HG02943 (cell line): Measurements from ENCODE around the gene WBP4.
"Not testable (repeated sequence)": the region's sequence is repeated elsewhere in the genome, so short reads cannot be mapped to it uniquely, and the experiment has no call there.

Experiments
- ATAC-seq: cut with Tn5 transposase; IDR thresholded peaks from one replicate; pipeline ENCODE4 v1.9.1; 2021; ENCODE audit warnings: mild to moderate bottlenecking, low read depth, moderate library complexity; ENCODE audit not compliant: unreplicated experiment

Gene WBP4

DNA sequence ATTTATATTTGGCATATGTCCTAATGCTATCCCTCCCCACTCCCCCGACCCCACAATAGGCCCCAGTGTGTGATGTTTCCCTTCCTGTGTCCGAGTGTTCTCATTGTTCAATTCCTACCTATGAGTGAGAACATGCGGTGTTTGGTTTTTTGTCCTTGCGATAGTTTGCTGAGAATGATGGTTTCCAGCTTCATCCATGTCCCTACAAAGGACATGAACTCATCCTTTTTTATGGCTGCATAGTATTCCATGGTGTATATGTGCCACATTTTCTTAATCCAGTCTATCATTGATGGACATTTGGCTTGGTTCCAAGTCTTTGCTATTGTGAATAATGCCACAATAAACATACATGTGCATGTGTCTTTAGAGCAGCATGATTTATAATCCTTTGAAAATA is 18.9 kb upstream of the WBP4 start:
- ATAC-seq, result not testable (repeated sequence)

DNA sequence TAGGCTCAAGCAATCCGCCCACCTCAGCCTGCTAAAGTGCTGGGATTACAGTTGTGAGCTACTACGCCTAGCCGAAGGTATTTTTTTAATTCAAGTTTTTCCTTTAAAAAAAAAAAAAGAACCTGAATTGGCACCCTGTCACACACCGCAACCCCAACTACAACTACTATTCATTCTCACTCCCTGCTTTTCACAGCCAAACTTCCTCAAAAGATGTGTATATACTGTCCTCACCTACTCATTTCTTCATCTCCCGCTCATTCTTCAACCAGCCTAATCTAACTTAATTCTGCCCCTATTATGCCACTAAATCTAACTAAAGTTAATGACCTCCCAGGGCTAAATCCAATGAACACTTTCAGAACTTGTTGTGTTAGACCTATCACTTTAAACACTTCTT is 12.7 kb upstream of the WBP4 start:
- no peak for ATAC-seq

DNA sequence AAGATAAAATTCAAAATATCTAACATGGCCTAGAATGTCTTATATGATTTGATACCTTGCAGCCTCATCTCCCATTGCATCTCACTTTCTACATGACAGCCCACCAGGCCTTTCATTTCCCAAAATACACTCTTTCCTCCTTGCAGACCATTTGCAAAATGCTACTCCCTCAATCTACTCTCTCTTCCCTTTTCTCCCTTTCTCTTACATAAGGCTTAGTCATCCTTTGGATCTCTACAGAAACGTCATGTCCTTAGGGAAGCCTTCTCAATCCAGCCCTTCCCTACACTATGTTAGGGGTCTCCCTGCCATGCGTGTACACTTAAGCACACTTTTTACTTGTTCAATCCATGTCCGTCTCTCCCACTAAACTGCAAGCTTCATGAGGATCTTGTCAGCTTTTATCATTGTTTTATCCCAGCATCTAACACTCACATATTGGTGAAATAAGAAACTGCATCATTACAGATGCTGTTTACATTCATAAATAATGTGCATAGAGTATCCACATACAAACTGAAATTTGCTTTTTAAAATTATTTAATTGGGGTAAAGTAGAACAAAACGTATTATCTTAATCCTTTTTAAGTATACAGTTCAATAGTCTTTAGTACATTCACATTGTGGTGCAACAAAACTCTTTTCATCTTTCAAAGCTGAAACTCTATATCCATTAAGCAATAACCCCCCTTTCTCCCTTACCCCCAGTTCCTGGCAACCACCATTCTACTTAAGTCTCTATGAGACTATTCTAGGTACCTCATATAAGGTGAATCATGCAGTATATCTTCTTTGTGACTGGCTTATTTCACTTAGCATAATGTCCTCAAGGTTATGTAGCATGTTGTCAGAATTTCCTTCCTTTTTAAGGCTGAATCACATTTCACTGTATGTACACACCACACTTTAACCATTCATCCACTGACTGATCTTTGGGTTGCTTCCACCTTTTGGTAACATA is 11.5 kb upstream of the WBP4 start:
- ATAC-seq, result no peak

DNA sequence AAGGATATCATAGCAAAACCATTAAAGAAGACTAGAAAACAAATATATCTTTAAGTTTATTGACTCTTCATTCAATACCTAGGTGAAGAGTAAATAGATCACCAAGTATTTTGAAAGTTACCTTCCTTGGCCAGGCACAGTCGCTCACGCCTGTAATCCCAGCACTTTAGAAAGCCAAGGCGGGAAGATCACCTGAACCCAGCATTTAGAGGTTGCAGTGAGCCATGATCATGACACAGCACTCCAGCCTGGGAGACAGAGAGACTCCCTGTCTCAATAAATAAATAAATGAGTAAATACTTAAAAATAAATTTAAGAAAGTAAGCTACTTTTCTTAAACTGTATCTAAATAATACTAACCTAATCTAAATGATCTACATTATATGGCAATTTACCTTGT is 8.9 kb upstream of the WBP4 start:
- ATAC-seq, result no peak

DNA sequence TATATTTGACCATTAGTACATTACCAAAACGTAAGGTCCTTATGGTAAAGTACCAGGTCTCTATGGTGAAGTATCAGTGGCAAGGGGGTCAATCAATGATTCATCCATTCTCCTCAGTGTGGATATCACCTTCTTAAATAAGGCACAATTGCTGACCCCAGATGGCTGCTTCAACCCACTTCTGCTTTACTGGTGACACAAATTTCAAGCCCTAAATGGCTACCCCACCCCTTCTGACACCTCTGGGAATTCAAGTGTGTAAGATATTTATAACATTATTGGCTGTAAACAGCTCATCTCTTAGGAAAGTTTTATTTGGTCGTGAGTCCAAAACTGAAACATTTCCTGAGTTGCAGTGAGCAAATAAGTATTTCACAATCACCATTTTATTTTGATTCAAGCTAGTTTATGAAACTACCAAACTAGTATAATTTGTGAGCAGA is 7.9 kb upstream of the WBP4 start:
- peak; percentile 60 for ATAC-seq

DNA sequence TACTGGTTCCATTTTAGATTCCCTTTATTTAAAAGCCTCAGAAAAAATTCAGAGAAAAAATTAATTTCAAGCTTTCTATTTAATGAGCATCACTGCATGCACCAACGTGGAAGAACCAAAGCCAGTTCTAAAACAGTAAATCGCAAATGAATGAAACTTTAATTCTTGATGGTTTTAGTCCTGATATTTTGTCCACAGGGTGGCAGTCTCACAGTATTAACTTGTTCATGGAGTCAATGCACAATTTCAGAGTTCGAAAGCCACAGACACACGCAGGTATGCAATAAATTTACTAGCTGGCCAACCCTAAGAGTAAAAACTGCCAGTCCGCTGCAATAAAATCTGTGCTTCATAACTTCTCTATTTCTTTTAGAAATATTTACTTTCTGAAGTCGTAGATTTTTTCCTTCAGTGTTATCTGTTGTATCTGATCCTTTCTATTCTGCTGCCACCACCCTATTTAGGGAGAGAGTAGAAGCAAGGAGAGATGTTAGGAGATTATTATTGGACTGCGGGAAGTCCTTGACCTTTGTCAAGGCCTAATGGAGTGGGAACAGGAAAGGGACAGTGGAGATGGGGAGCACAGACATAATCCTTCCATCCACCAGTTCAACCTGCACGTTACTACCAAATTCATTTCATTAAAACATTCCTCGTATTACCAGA is 7.0 kb upstream of the WBP4 start:
- no peak for ATAC-seq

DNA sequence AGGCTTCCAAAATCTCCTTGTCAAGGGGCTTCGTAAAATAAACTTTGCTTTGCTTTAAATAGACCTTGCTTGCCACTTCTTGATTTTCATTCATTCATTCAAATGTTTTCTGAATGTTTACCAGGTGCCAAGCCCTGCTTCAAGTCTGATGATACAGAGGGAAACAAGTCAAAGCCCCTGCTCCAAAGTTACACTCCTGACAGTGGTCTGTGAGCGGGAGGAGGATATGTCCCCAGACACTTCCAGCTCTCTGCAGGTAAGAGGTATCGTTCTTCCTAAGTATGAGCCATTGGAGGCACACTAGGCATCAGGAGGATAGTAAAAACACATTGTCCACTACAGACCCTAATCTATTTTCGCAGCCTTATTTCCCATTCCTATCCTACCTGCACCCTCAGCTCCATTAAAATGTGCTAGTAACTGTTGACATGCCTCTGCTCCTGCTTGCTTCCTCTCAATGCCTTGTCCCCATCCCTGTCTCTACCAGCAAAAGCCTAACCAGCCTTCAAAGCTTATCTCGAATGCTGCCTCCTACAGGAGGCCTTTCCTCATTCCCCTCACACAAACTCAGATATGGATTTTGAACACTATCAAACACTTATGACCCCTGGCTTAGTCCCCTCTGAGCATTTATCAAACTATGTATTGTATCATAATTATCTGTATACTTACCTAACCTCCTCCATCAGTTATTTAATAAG is 6.2 kb upstream of the WBP4 start:
- no peak for ATAC-seq

DNA sequence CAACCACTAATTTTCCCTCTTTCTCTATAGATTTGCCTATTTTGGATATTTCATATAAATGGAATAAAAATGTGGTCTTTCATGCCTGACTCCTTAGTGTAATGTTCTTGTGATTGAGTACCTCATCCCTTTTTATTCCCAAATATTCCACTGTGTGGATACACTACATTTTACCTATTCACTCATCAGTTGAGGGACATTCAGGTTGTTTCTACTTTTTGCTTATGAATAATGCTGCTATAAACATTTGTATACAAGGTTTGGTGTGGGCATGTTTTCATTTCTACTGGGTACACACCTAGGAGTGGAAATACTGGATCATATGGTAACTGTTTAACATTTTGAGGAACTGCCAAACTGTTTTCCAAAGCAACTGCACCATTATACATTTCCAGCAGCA is 5.1 kb upstream of the WBP4 start:
- ATAC-seq, result no peak

DNA sequence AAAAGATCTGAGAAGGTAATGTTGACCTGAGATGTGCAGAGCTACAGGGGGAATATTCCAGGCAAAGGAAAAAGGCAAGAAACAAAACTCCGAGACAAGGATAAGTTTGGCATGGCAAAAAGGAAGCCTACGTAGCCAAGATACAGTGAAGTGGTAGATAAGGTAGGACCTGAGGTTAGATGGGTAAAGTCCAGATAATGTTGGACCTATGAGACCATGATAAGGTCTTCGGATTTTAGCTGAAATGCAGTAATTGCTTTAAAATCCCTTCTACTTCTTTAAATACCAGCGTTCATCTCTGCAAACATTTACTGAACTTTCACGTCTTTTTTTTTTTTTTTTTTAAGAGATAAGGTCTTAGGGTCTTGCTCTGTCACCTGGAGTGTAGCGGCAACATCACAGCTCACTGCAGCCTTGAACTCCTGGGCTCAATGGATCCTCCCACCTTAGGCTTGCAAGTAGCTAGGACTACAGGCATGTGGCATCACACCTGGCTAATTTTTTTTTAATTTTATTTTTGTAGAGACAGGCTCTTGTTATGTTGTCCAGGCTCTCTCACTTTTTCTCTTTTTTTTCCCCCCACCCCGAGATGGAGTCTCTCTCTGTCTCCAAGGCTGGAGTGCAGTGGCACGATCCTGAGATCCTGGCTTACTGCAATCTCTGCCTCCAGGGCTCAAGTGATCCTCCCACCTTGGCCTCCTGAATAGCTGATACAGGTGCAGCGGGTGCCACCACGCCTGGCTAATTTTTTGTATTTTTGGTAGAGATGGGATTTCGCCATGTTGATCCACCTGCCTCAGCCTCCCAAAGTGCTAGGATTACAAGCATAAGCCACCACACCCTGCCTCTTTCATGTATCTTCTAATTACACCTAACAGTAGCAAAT is 4.2 kb upstream of the WBP4 start:
- ATAC-seq, result no peak

DNA sequence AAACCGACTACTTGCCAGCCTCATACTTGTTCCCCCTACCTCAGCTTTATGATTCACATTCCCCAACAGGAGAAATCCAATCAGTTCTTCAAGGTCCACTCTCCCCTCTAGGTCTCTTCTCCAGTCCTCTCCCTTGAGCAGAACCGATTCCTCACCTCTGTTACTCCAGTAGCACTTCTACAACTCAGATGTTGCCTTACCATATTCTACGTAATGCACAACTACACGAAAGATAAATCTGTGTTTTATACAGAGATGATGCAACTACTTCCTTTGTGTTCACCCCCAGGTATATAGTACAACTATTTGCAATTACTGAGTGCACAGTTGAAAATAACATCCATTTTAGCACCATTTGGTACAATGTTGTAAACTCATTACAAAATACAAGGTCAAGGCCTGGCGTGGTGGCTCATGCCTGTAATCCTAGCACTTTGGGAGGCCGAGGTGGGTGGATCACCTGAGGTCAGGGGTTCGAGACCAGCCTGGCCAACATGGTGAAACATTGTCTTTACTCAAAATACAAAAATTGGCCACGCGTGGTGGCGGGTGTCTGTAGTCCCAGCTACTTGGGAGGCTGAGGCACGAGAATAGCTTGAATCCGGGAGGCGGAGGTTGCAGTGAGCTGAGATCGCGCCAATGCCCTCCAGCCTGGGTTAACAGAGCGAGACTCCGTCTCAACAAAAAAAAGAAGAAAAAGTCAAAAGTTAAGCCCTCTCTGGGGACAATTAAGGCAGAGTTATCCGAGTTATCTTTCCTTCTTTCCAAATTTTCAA is 2.8 kb upstream of the WBP4 start:
- ATAC-seq, result no peak

DNA sequence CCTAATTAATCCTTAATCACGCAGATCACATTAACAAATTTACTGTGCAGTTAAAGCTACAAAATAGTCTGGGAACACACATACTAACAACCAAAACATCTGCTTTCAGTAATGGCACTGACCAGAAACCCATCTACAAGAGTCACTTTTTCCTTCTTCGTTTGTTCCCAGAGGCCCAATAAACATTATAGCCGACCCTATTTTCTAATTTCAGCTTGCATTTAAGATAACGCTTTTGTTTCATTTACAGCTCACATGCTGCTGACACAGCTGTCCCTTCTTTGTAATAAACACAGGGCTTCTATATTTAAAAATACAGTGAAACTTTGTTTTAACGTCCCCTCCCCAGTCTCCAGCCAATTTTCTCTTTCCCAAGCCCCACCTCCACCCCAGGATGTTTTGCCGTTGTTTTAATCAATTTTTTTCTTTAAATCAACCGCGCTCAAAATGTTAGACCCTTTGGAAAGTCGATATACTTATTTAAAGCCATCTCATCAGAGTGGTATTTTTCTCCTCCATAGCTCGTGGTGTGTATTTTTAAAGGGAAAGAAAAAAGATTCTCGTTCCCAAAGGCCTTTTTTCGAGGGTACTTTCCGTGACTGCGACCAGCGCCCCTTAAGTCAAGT is 1.7 kb upstream of the WBP4 start:
- no peak for ATAC-seq

DNA sequence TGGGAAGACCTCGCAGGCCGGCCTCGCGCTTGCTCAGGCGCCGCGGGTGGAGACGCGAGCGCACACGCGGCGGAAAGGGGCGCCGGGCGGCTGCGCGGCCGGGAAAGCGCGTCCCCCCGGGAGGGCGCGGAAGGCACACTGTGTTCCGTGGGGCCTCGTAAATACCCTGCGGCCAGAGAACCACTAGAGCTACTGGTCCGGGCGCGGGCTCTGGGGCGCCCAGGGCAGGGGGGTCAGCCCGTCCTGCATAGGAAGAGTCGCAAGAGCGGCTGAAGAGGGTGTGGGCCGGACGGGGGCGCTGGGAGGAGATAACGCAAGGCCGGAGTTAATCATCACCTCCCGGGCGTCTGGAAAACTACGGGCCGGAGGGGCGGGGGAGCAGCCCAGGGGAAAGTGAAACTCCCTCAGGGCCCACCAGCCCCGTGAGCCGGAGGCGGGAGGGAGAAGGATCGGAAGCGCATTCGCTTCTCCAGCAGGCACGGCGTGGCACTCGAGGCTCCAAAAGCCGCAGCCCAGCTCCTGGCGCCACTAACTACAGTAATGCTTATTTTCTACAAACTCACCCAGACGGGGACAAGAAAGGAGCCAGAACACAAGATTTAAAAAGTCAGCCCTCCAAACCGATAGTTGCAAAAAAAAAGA is 1.1 kb upstream of the WBP4 start:
- peak; percentile 41 for ATAC-seq

DNA sequence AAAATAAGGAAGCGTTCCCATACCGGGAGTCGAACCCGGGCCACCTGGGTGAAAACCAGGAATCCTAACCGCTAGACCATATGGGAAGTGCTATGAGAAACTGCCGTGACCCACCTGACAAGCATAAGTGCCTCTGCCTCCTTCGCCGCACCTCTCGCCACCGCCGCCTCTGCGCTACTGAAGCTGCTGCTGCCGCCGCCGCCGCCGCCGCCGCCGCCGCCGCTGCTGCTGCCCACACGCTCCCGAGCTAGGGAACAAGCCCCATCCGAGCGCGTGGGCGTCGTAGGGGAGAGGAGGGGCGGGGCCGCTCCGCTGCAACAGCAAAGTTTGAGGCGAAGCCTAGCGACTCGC is 610 bp upstream of the WBP4 start:
- ATAC-seq, result peak; percentile 29

DNA sequence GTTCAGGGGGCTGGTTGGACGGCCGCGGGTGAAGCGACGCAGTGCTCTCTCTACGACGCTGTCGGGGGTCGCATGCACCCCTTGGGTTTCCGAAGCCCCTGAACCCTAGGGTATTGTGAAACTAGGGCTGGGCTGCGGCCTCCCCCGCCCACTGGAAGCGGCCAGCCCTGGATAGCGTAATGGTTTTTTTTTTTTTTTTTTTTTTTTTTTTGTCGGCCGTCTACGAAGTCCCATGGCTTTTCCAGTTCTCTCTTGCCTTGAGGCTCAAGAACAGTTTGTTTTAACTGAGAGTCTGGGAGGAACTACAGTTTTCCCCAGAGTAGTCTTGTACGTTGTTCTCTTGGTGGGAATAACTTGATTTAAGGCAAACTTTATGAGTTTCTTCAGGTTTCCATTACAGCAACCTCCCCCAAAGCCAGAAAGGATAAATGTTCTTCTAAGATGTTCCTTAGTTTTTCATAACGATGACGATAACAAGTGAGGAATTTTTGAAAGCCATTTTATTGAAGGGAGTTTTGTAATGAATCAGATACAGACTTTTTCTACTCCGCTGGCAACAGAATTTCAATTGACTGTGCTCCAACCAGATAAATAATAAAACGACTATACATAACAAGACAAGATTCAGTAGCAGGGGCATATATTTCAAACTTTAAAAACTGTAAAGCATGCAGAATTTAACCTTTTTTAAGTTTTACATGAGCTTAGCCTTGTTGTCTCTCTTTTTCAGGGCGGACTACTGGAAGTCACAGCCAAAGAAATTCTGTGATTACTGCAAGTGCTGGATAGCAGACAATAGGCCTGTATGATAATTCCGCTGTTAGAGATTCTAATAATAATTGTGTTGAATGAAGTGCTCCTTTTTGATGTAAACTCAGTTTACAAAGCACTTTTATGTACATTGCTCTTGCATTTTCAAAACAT is 867 bp downstream of the WBP4 start:
- ATAC-seq, result peak; percentile 22

DNA sequence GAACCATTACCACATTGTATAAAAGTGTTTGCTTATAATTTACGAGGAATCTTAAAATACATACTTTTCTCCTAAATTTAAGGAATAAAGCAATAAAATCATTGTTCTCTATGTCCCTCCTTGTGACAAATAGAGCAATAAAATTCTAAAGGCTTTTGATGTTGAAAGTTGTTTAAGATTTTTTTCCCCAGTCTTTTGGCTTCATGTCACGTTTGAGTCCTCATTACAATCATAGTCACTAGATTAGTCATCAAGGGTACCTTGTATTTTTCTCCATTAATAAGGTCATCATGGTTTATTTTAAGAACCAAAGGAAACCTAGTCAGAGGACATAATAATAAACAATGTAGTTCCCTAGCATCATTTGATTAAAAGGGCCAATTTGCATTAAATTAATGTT is 3.2 kb downstream of the WBP4 start:
- ATAC-seq, result no peak

DNA sequence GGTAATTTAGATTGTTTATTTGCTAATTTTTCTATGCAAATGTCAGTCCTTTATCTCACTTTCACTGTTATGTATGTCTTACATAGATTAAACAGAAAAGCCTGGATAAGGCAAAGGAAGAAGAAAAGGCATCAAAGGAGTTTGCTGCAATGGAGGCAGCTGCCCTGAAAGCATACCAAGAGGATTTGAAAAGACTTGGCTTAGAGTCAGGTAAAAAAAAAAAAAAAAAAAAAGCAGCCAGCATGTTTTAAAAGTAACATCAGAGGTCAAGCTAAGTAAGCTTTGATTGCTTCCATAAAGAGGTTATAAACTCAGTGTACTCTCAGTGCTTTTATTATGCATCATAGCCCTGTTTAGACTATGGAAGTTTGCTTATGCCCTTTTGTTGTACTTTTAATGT is 3.8 kb downstream of the WBP4 start:
- ATAC-seq, result no peak

DNA sequence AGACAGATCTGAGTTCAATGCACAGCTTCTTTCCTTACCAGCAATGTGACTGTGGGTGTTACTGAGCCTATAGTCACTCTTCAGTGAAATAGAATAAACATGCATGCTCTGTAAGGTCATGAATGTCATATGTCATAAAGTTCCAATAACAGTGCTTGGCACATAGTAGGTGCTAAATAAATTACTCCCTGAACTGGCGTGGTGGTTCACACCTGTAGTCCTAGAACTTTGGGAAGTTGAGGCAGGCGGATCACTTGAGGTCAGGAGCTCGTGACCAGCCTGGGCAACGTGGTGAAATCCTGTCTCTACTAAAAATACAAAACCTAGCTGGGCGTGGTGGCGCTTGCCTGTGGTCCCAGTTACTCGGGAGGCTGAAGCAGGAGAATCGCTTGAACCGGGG is 13.2 kb downstream of the WBP4 start:
- ATAC-seq, result no peak

DNA sequence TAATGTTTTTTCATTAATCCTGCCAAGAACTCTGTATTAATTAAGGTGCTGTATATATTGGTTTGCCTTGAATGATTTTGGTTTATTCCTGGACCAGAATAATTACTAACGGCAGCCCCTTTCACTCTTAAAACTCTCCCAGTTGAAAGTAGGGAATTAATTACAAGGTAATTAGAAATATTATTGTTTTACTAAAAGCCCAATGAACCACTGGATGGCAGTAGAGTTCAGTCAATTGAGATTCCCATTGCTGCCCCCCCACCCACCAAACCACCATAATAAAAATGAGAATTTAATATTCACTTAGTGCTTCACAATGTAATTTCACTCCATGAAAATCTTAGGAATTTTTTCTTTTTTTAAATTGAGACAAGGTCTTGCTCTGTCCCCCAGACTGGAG is 13.7 kb downstream of the WBP4 start:
- no peak for ATAC-seq
